ENCODE measurements around the gene ABHD8. TPM values are rescaled to one million over a fixed set of nuclear protein-coding genes. Genes with fewer than 3 reads are reported as not detected.

The ABHD8 gene
- total and polyA plus RNA-seq, 2 of the 13 experiments (the other 11 are each of a cell fraction or from before 2014, with no cell fraction given), result 6.3 to 7.2 TPM

GRCh38 chr19:17337675-17338432, 34.6 kb upstream of the ABHD8 start (continued):
- TF ChIP-seq HMGXB3 (CRISPR knock-in tag; IDR thresholded peaks at IDR 0.05; ENCODE audit: borderline replicate concordance), result no peak
- no peak for TF ChIP-seq HDAC1 (CRISPR knock-in tag; IDR thresholded peaks at IDR 0.05)
- TF ChIP-seq AHR (CRISPR knock-in tag; IDR thresholded peaks at IDR 0.05), result no peak
- no peak for TF ChIP-seq ZNF569 (CRISPR knock-in tag; IDR thresholded peaks at IDR 0.05; ENCODE audit: borderline replicate concordance)
- no peak for TF ChIP-seq IKZF4 (CRISPR knock-in tag; IDR thresholded peaks at IDR 0.05; ENCODE audit: borderline replicate concordance, low read depth, not compliant biosample characterization)
- TF ChIP-seq ZNF782 (CRISPR knock-in tag; IDR thresholded peaks at IDR 0.05; ENCODE audit: borderline replicate concordance), result no peak
- TF ChIP-seq AKNA (CRISPR knock-in tag; IDR thresholded peaks at IDR 0.05; ENCODE audit: borderline replicate concordance), result 0 out of 2 replicates have a peak, but pooled peaks have one; percentile 31
- no peak for TF ChIP-seq ZNF180 (CRISPR knock-in tag; IDR thresholded peaks at IDR 0.05; ENCODE audit: borderline replicate concordance, low read depth)
- TF ChIP-seq BCL3 (CRISPR knock-in tag; IDR thresholded peaks at IDR 0.05), result no peak
- 0 out of 2 replicates have a peak, but pooled peaks have one; percentile 25 for TF ChIP-seq ARNTL (CRISPR knock-in tag; IDR thresholded peaks at IDR 0.05)
- TF ChIP-seq ZNF414 (CRISPR knock-in tag; IDR thresholded peaks at IDR 0.05), result no peak
- TF ChIP-seq ZNF512B (CRISPR knock-in tag; IDR thresholded peaks at IDR 0.05; ENCODE audit: borderline replicate concordance), result no peak
- no peak for TF ChIP-seq RBM22 (optimal IDR thresholded peaks at IDR 0.05; ENCODE audit: low read length)
